Endothelial cell of umbilical vein (primary cell): Measurements from ENCODE around the gene PCYOX1L. TPM values are rescaled to one million over a fixed set of nuclear protein-coding genes. Genes with fewer than 3 reads are reported as not detected.

Source experiments
- BruUV-seq: library from RNA; stranded (reverse); fragments of 400-500 nt; replicated peaks from 2 replicates; lab custom pipeline; 2021; lab: Mats Ljungman, UMichigan
- CTCF ChIA-PET: fragments of 300-600, 350-600 bp; sonication (Branson Sonifier 250); formaldehyde crosslinking; loops from one replicate; lab custom pipeline; 2021; ENCODE audit warnings: antibody characterized with exemption, inconsistent platforms; lab: Charles Lee
- POLR2A ChIA-PET: fragments of 300-600, 350-600 bp; sonication (Branson Sonifier 250); formaldehyde crosslinking; loops from one replicate; lab custom pipeline; 2021; ENCODE audit warnings: antibody characterized with exemption, inconsistent platforms; lab: Charles Lee
- DNase-seq: peaks from one replicate; pipeline ENCODE4 v3.0.0-alpha.2; 2011; ENCODE audit warnings: low read depth, low spot score
- FAIRE-seq: peaks from 2 replicates; lab custom pipeline; 2011; peaks lifted over from hg19 to GRCh38; lab: Jason Lieb, UNC
- H2AFZ ChIP-seq: 2 replicates; pipeline ENCODE4 v1.6.0; 2012; ENCODE audit warnings: low read depth, low read length, control low read depth, inconsistent platforms
- H3K27ac ChIP-seq: 2 replicates; pipeline ENCODE4 v1.5.1; 2011; ENCODE audit warnings: low read depth, mild to moderate bottlenecking, control low read depth, low read length, moderate library complexity; ENCODE audit not compliant: insufficient read depth
- H3K27me3 ChIP-seq, 2 experiments: 2 replicates each; pipeline versions ENCODE4 v1.6.0 to v1.6.1; 2011; ENCODE audit warnings: low read length in 2 of 2, mixed read lengths in 1 of 2; ENCODE audit not compliant: control insufficient read depth in 2 of 2, insufficient read depth in 2 of 2
- H3K36me3 ChIP-seq, 2 experiments: 2 replicates in 1 of 2; 3 replicates in 1 of 2; pipeline ENCODE4 v1.5.1; 2011; ENCODE audit warnings: low read length in 2 of 2, mild to moderate bottlenecking in 1 of 2, moderate library complexity in 1 of 2; ENCODE audit not compliant: control insufficient read depth in 2 of 2, insufficient read depth in 2 of 2; ENCODE audit errors: extremely low read depth in 1 of 2
- H3K4me1 ChIP-seq: 3 replicates; pipeline ENCODE4 v1.5.1; 2011; ENCODE audit warnings: mild to moderate bottlenecking, low read length; ENCODE audit not compliant: control insufficient read depth, insufficient read depth; ENCODE audit errors: extremely low read depth
- H3K4me2 ChIP-seq: 2 replicates; pipeline ENCODE4 v1.6.1; 2011; ENCODE audit warnings: low read length, control low read depth, mixed read lengths; ENCODE audit not compliant: insufficient read depth
- H3K4me3 ChIP-seq, 3 experiments: fragments of 200-600 bp in 1 of 3; sonication (generic), shearing (Covaris generic) in 1 of 3; replicated peaks in 1 of 3; 2 replicates each; pipeline ENCODE4 v1.5.1; 2011 to 2016; ENCODE audit warnings: control low read depth in 3 of 3, low read length in 3 of 3, mild to moderate bottlenecking in 2 of 3, inconsistent platforms in 1 of 3, low read depth in 1 of 3, moderate library complexity in 1 of 3; ENCODE audit not compliant: insufficient read depth in 1 of 3
- H3K79me2 ChIP-seq: 2 replicates; pipeline ENCODE4 v1.6.0; 2012; ENCODE audit warnings: low read length, inconsistent platforms; ENCODE audit not compliant: control insufficient read depth, insufficient read depth
- H3K9ac ChIP-seq: replicated peaks from 2 replicates; pipeline ENCODE3; 2011; ENCODE audit warnings: low read length, control low read depth; ENCODE audit not compliant: insufficient read depth; ENCODE audit errors: extremely low read depth
- H3K9me1 ChIP-seq: replicated peaks from 3 replicates; pipeline ENCODE4 v1.6.0; 2011; ENCODE audit warnings: mild to moderate bottlenecking, low read length; ENCODE audit not compliant: control insufficient read depth, insufficient read depth; ENCODE audit errors: extremely low read depth
- H3K9me3 ChIP-seq: replicated peaks from 2 replicates; pipeline ENCODE4 v1.5.1; 2012; ENCODE audit warnings: low read length, inconsistent platforms; ENCODE audit not compliant: control insufficient read depth, insufficient read depth
- H4K20me1 ChIP-seq: replicated peaks from 2 replicates; pipeline ENCODE3; 2011; ENCODE audit warnings: mild to moderate bottlenecking, low read length; ENCODE audit not compliant: control insufficient read depth, insufficient read depth; ENCODE audit errors: extremely low read depth
- EZH2 ChIP-seq: IDR thresholded peaks from 2 replicates; pipeline ENCODE4 v1.6.1; 2012; ENCODE audit warnings: borderline replicate concordance, low read depth, mild to moderate bottlenecking, moderate library complexity, low read length, inconsistent platforms; ENCODE audit not compliant: severe bottlenecking
- FOS ChIP-seq: IDR thresholded peaks from 2 replicates; pipeline ENCODE4 v1.6.1; 2011; ENCODE audit warnings: mild to moderate bottlenecking, low read length, moderate library complexity, borderline replicate concordance; ENCODE audit not compliant: insufficient read depth
- GATA2 ChIP-seq: IDR thresholded peaks from 2 replicates; pipeline ENCODE4 v1.7.0; 2011; ENCODE audit warnings: low read depth, mild to moderate bottlenecking, moderate library complexity, mixed read lengths, low read length; ENCODE audit not compliant: insufficient read length, insufficient read depth
- JUN ChIP-seq: IDR thresholded peaks from 2 replicates; pipeline ENCODE4 v1.6.1; 2011; ENCODE audit warnings: borderline replicate concordance, low read depth; ENCODE audit not compliant: insufficient read length, insufficient read depth
- MYC ChIP-seq: IDR thresholded peaks from one replicate; pipeline ENCODE4 v1.6.1; 2011; ENCODE audit warnings: mild to moderate bottlenecking, low read depth, low read length
- POLR2A ChIP-seq: IDR thresholded peaks from 2 replicates; pipeline ENCODE4 v1.6.1; 2012; ENCODE audit warnings: low read depth, mild to moderate bottlenecking, control low read depth, low read length
- dilution Hi-C: fragments of 300-500 bp; cut with MboI; formaldehyde crosslinking; loops from one replicate; pipeline ENCODE4 v1.15.0; 2019; ENCODE audit warnings: low sequenced_read_pairs; ENCODE audit not compliant: extremely low pct_ligation_motif_present
- intact Hi-C: fragments of 100-400 bp; cut with micrococcal nuclease; formaldehyde crosslinking; loops from one replicate; pipeline ENCODE4 v1.10.0; 2022
- polyA plus RNA-seq, 4 experiments: library from polyadenylated mRNA; depleted of rRNA in 3 of 4; stranded (reverse) in 3 of 4; unstranded in 1 of 4; fragments of >200 nt; gene quantifications; 2 replicates each; pipeline versions ENCODE4 v1.2.1 to v1.2.3, GENCODE V29; 2011 to 2012; ENCODE audit warnings: missing spikeins in 1 of 4
- total RNA-seq: library from RNA; stranded (reverse); gene quantifications from 2 replicates; pipeline ENCODE4 v1.2.3, GENCODE V29; 2021
- TF ChIP-seq, protein P1 (sequence below), 2 donors: IDR thresholded peaks; 1 replicate in 1 of 2; 2 replicates in 1 of 2; pipeline ENCODE4 v1.5.1; 2011; ENCODE audit warnings: low read length in 2 of 2, mild to moderate bottlenecking in 2 of 2, moderate library complexity in 2 of 2, control low read depth in 1 of 2, inconsistent platforms in 1 of 2, low read depth in 1 of 2; ENCODE audit not compliant: insufficient read depth in 1 of 2; ENCODE audit errors: extremely low read depth in 1 of 2

The PCYOX1L gene
- total and polyA plus RNA-seq, 2 donors (not counting 3 experiments of a cell fraction or from before 2014, with no cell fraction given) = 23.3 to 28.1 TPM

DNA sequence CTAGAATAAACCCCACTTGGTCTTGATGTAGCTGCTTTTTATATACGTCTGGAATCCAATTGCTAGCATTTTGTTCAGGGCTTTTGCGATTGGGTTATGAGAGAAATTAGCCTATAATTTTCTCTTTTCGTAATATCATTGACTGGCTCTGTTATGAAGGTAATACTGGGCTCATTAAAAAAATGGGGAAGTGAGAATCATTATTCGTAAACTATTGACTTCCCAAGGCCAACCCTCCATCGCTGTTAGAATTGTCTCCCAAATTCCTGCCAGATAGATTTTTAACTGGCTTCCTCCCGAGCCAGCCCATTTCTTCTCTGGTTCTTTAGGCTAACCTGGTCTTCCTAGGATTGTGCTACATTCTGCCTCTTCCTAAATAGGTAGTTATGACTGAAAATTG is 48.5 kb upstream of the PCYOX1L start:
- no peaks in the 10 kb centered on the region for H3K27me3 ChIP-seq
- no peaks in the 10 kb centered on the region for H4K20me1 ChIP-seq
- no peak for TF ChIP-seq POLR2A
- no peak for TF ChIP-seq GATA2
- no peak for TF ChIP-seq EZH2
- TF ChIP-seq, protein P1, sequence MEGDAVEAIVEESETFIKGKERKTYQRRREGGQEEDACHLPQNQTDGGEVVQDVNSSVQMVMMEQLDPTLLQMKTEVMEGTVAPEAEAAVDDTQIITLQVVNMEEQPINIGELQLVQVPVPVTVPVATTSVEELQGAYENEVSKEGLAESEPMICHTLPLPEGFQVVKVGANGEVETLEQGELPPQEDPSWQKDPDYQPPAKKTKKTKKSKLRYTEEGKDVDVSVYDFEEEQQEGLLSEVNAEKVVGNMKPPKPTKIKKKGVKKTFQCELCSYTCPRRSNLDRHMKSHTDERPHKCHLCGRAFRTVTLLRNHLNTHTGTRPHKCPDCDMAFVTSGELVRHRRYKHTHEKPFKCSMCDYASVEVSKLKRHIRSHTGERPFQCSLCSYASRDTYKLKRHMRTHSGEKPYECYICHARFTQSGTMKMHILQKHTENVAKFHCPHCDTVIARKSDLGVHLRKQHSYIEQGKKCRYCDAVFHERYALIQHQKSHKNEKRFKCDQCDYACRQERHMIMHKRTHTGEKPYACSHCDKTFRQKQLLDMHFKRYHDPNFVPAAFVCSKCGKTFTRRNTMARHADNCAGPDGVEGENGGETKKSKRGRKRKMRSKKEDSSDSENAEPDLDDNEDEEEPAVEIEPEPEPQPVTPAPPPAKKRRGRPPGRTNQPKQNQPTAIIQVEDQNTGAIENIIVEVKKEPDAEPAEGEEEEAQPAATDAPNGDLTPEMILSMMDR (IDR thresholded peaks at IDR 0.05; ENCODE audit: extremely low read depth in 1 of 2, insufficient read depth in 1 of 2, low read depth in 1 of 2, low read length in 2 of 2) = no peak
- TF ChIP-seq JUN = no peak
- TF ChIP-seq MYC = no peak
- TF ChIP-seq FOS = no peak
- dilution Hi-C loops (no loop called here), intact Hi-C loops (no loop called here)
- no peak overlapping the region for H3K27ac ChIP-seq
- no TSS peak for BruUV-seq
- H3K4me3 ChIP-seq = no peak overlapping the region
- no peak overlapping the region for H3K4me2 ChIP-seq
- peaks cover 0 to 3% of the 10 kb centered on the region in 2 experiments for H3K36me3 ChIP-seq
- H3K9ac ChIP-seq = no peak overlapping the region
- no peak overlapping the region for H2AFZ ChIP-seq
- no peak for DNase-seq
- ChIA-PET POLR2A (no interaction called here), CTCF (interaction anchor here (1.2 to 4.4 kb wide), 6 partner anchors 10 to 62 kb away, joined by 3 to 26 read pairs (median 7); no protein-coding TSS in a partner anchor)
- FAIRE-seq = no peak
- no peaks in the 10 kb centered on the region for H3K9me1 ChIP-seq
- H3K9me3 ChIP-seq = no peaks in the 10 kb centered on the region
- peaks cover 23% of the 10 kb centered on the region for H3K4me1 ChIP-seq
- H3K79me2 ChIP-seq = no peaks in the 10 kb centered on the region
